Skin of body (tissue), 2 donors: ENCODE measurements around the gene ASPSCR1. TPM values are rescaled to one million over a fixed set of nuclear protein-coding genes. Genes with fewer than 3 reads are reported as not detected.

Experiments used
- DNase-seq: peaks from one replicate; lab custom pipeline; 2025; lab: John Stamatoyannopoulos, UW
- total RNA-seq: library from RNA; depleted of rRNA; stranded (reverse); fragments of >200 nt; gene quantifications from one replicate; pipeline ENCODE4 v1.2.3, GENCODE V29; 2014

Gene ASPSCR1
- total RNA-seq, 1 donor from 2014 or later = 19.2 TPM

- DNase-seq = no peak
Observed at GRCh38 chr17:81998691-81999438, 21.4 kb downstream of the ASPSCR1 start.

GRCh38 chr17:81999587-81999975 lies 22.2 kb downstream of the ASPSCR1 start:
- DNase-seq = no peak

GRCh38 chr17:81999976-82000802 lies 22.8 kb downstream of the ASPSCR1 start:
- no peak for DNase-seq

- no peak for DNase-seq
Observed at GRCh38 chr17:82000803-82001570, 23.6 kb downstream of the ASPSCR1 start.

- no peak for DNase-seq
Observed at GRCh38 chr17:82001571-82002056, 24.2 kb downstream of the ASPSCR1 start.

GRCh38 chr17:82003411-82004381 lies 26.3 kb downstream of the ASPSCR1 start:
- DNase-seq = no peak

GRCh38 chr17:82004517-82005455 lies 27.4 kb downstream of the ASPSCR1 start:
- no peak for DNase-seq

- DNase-seq = no peak
Observed at GRCh38 chr17:82005701-82006348, 28.4 kb downstream of the ASPSCR1 start.

- no peak for DNase-seq
Observed at GRCh38 chr17:82006468-82007227, 29.2 kb downstream of the ASPSCR1 start.

GRCh38 chr17:82007228-82007494 lies 29.7 kb downstream of the ASPSCR1 start:
- DNase-seq = no peak

- DNase-seq = no peak
Observed at GRCh38 chr17:82007495-82008257, 30.2 kb downstream of the ASPSCR1 start.

- DNase-seq = no peak
Observed at GRCh38 chr17:82008258-82008940, 31.0 kb downstream of the ASPSCR1 start.

GRCh38 chr17:82008941-82009405 lies 31.5 kb downstream of the ASPSCR1 start:
- DNase-seq = no peak

GRCh38 chr17:82009413-82009812 lies 32.0 kb downstream of the ASPSCR1 start:
- no peak for DNase-seq

- DNase-seq = no peak
Observed at GRCh38 chr17:82010575-82011525, 33.4 kb downstream of the ASPSCR1 start.
